Neural cell (in vitro differentiated cells): ENCODE results near the gene CADM4. TPM values are rescaled to one million over a fixed set of nuclear protein-coding genes. Genes with fewer than 3 reads are reported as not detected.

ENCODE experiments used
- H2AFZ ChIP-seq: fragments of 200-600, 300-800 bp; sonication (generic), shearing (Covaris generic); 2 replicates; pipeline ENCODE4 v1.6.0; 2014; ENCODE audit warnings: low read depth, mild to moderate bottlenecking, antibody characterized with exemption, low read length, moderate library complexity
- H3F3A ChIP-seq: fragments of 200-600 bp; shearing (Covaris generic); 2 replicates; pipeline ENCODE4 v1.6.1; 2016; ENCODE audit warnings: mild to moderate bottlenecking, moderate library complexity, mixed read lengths, antibody characterized with exemption, low read length; ENCODE audit not compliant: insufficient read depth, poor library complexity, severe bottlenecking
- H3K27ac ChIP-seq: fragments of 200-600, 300-800 bp; sonication (generic), shearing (Covaris generic); 2 replicates; pipeline ENCODE4 v1.5.1; 2014; ENCODE audit warnings: mild to moderate bottlenecking, low read length, moderate library complexity
- H3K27me3 ChIP-seq: fragments of 300-800, 200-600 bp; sonication (generic), shearing (Covaris generic); 2 replicates; pipeline ENCODE4 v1.6.0; 2014; ENCODE audit warnings: mild to moderate bottlenecking, low read depth, low read length, moderate library complexity; ENCODE audit not compliant: insufficient read depth
- H3K36me3 ChIP-seq: fragments of 300-800, 200-600 bp; sonication (generic), shearing (Covaris generic); 2 replicates; pipeline ENCODE4 v1.5.1; 2014; ENCODE audit warnings: mild to moderate bottlenecking, antibody characterized with exemption, low read length, moderate library complexity; ENCODE audit not compliant: insufficient read depth
- H3K4me2 ChIP-seq: fragments of 300-800, 200-600 bp; sonication (generic), shearing (Covaris generic); 2 replicates; pipeline ENCODE4 v1.6.0; 2014; ENCODE audit warnings: mild to moderate bottlenecking, low read length
- H3K4me3 ChIP-seq: fragments of 300-800, 200-600 bp; sonication (generic), shearing (Covaris generic); 2 replicates; pipeline ENCODE4 v1.5.1; 2014; ENCODE audit warnings: mild to moderate bottlenecking, low read length, moderate library complexity
- H3K79me2 ChIP-seq: fragments of 200-600 bp; shearing (Covaris generic); replicated peaks from 2 replicates; pipeline ENCODE4 v1.6.0; 2014; ENCODE audit warnings: mild to moderate bottlenecking, low read length, moderate library complexity; ENCODE audit not compliant: insufficient read depth
- H3K9ac ChIP-seq: fragments of 300-800, 200-600 bp; sonication (generic), shearing (Covaris generic); 2 replicates; pipeline ENCODE4 v1.6.1; 2016; ENCODE audit warnings: mild to moderate bottlenecking, low read length, mixed read lengths
- H3K9me2 ChIP-seq: fragments of 200-600 bp; shearing (Covaris generic); 2 replicates; pipeline ENCODE4 v1.6.1; 2016; ENCODE audit warnings: mild to moderate bottlenecking, low read length, mixed read lengths; ENCODE audit not compliant: insufficient read depth
- H3K9me3 ChIP-seq: fragments of 200-600, 300-800 bp; sonication (generic), shearing (Covaris generic); 2 replicates; pipeline ENCODE4 v1.6.1; 2016; ENCODE audit warnings: mild to moderate bottlenecking, mixed run types, low read length, moderate library complexity, mixed read lengths
- H4K20me1 ChIP-seq: fragments of 200-600 bp; shearing (Covaris generic); 2 replicates; pipeline ENCODE4 v1.6.1; 2016; ENCODE audit warnings: mild to moderate bottlenecking, mixed run types; ENCODE audit not compliant: insufficient read depth
- CTCF ChIP-seq: fragments of 450-650 bp; IDR thresholded peaks from 2 replicates; pipeline ENCODE4 v1.5.1; 2014; ENCODE audit warnings: antibody characterized with exemption, mild to moderate bottlenecking, moderate library complexity; ENCODE audit not compliant: poor library complexity, severe bottlenecking
- EP300 ChIP-seq: fragments of 450-650 bp; conservative IDR thresholded peaks from 2 replicates; pipeline ENCODE4 v1.6.1; 2014; ENCODE audit warnings: antibody characterized with exemption, mild to moderate bottlenecking, moderate library complexity; ENCODE audit not compliant: poor library complexity, severe bottlenecking
- EZH2 ChIP-seq: fragments of 200-600, 300-800 bp; shearing (Covaris generic), sonication (generic); IDR thresholded peaks from 2 replicates; pipeline ENCODE4 v1.6.1; 2014; ENCODE audit warnings: antibody characterized with exemption, low read length, borderline replicate concordance, mild to moderate bottlenecking; ENCODE audit not compliant: insufficient read depth, poor library complexity, severe bottlenecking
- MXI1 ChIP-seq: fragments of 450-650 bp; conservative IDR thresholded peaks from 2 replicates; pipeline ENCODE4 v1.6.1; 2014; ENCODE audit warnings: antibody characterized with exemption, mild to moderate bottlenecking; ENCODE audit not compliant: poor library complexity, severe bottlenecking
- POLR2AphosphoS5 ChIP-seq: IDR thresholded peaks from 2 replicates; pipeline ENCODE4 v1.6.1; 2012
- RAD21 ChIP-seq: fragments of 450-650 bp; conservative IDR thresholded peaks from 2 replicates; pipeline ENCODE4 v1.6.1; 2014; ENCODE audit warnings: antibody characterized with exemption, mild to moderate bottlenecking, moderate library complexity
- REST ChIP-seq: IDR thresholded peaks from 2 replicates; pipeline ENCODE4 v1.6.1; 2012; ENCODE audit warnings: borderline replicate concordance
- SMC3 ChIP-seq: fragments of 450-650 bp; conservative IDR thresholded peaks from 2 replicates; pipeline ENCODE4 v1.6.1; 2014; ENCODE audit warnings: antibody characterized with exemption, mild to moderate bottlenecking, moderate library complexity; ENCODE audit not compliant: poor library complexity
- TAF1 ChIP-seq: IDR thresholded peaks from 2 replicates; pipeline ENCODE4 v1.6.1; 2012; ENCODE audit warnings: low read depth
- polyA plus RNA-seq: library from polyadenylated mRNA; depleted of rRNA; stranded (reverse); fragments of >200 nt; gene quantifications from 2 replicates; pipeline ENCODE4 v1.2.3, GENCODE V29; 2014

The CADM4 gene
- polyA plus RNA-seq, 1 donor from 2014 or later: 211 TPM

GRCh38 chr19:43658494-43658893, 18.8 kb upstream of the CADM4 start:
- no peak overlapping the region for H3K4me2 ChIP-seq
- no peaks in the 10 kb centered on the region for H3K36me3 ChIP-seq
- H3K9me2 ChIP-seq: no peaks in the 10 kb centered on the region
- H3K9ac ChIP-seq: no peak overlapping the region
- no peak overlapping the region for H3K4me3 ChIP-seq
- H2AFZ ChIP-seq: no peak overlapping the region
- H3K79me2 ChIP-seq: no peaks in the 10 kb centered on the region
- no peak overlapping the region for H3K27ac ChIP-seq
- no peaks in the 10 kb centered on the region for H3F3A ChIP-seq
- H3K9me3 ChIP-seq: no peaks in the 10 kb centered on the region
- TF ChIP-seq EZH2 (no peak), CTCF (no peak)
- no peaks in the 10 kb centered on the region for H3K27me3 ChIP-seq
- H4K20me1 ChIP-seq: no peaks in the 10 kb centered on the region

- no peak overlapping the region for H3K9ac ChIP-seq
- H3K27ac ChIP-seq: no peak overlapping the region
- H3K4me3 ChIP-seq: no peak overlapping the region
- no peaks in the 10 kb centered on the region for H3K9me3 ChIP-seq
- no peaks in the 10 kb centered on the region for H3K36me3 ChIP-seq
- no peak overlapping the region for H2AFZ ChIP-seq
- no peak overlapping the region for H3K4me2 ChIP-seq
- no peaks in the 10 kb centered on the region for H3F3A ChIP-seq
- no peak for TF ChIP-seq CTCF
- no peak for TF ChIP-seq REST
- no peak for TF ChIP-seq TAF1
- TF ChIP-seq RAD21: no peak
- no peak for TF ChIP-seq POLR2AphosphoS5
- no peak for TF ChIP-seq MXI1
- H3K9me2 ChIP-seq: no peaks in the 10 kb centered on the region
- H4K20me1 ChIP-seq: no peaks in the 10 kb centered on the region
- no peaks in the 10 kb centered on the region for H3K79me2 ChIP-seq
- no peaks in the 10 kb centered on the region for H3K27me3 ChIP-seq
These were observed 18.4 kb upstream of the CADM4 start for GRCh38 chr19:43658001-43658400.

- Histone ChIP-seq H4K20me1 (no peaks in the 10 kb centered on the region), H3F3A (no peaks in the 10 kb centered on the region), H3K4me2 (no peak overlapping the region), H3K9ac (no peak overlapping the region), H3K9me3 (no peaks in the 10 kb centered on the region), H2AFZ (no peak overlapping the region), H3K36me3 (no peaks in the 10 kb centered on the region), H3K27me3 (no peaks in the 10 kb centered on the region), H3K79me2 (no peaks in the 10 kb centered on the region), H3K27ac (no peak overlapping the region), H3K4me3 (no peak overlapping the region), H3K9me2 (no peaks in the 10 kb centered on the region)
- TF ChIP-seq POLR2AphosphoS5: no peak
- TF ChIP-seq RAD21: no peak
- TF ChIP-seq EP300: no peak
- TF ChIP-seq REST: no peak
- TF ChIP-seq EZH2: no peak
- no peak for TF ChIP-seq TAF1
- no peak for TF ChIP-seq SMC3
These were observed 16.8 kb upstream of the CADM4 start for GRCh38 chr19:43656436-43656835.
